OCI-LY1 (cell line): Measurements from ENCODE around the gene FRG2B.
"Not testable (repeated sequence)": the region's sequence is repeated elsewhere in the genome, so short reads cannot be mapped to it uniquely, and the experiment has no call there.

Experiments
- CTCF ChIP-seq: fragments of 200-600 bp; sonication (generic), shearing (Covaris generic); IDR thresholded peaks from 2 replicates; pipeline ENCODE4 v1.5.1; 2017; ENCODE audit warnings: mild to moderate bottlenecking, antibody characterized with exemption, low read length, moderate library complexity, mixed read lengths
- EZH2 ChIP-seq: fragments of 200-600 bp; sonication (generic), shearing (Covaris generic); IDR thresholded peaks from 2 replicates; pipeline ENCODE4 v1.8.0; 2017; ENCODE audit warnings: borderline replicate concordance, mixed run types, mild to moderate bottlenecking, antibody characterized with exemption, low read length, moderate library complexity, mixed read lengths

- not testable (repeated sequence) for TF ChIP-seq CTCF, EZH2
Observed at GRCh38 chr10:133637202-133637845, 10.7 kb upstream of the FRG2B start.
